IMR-90 (cell line): ENCODE data around the gene NPFFR1. TPM values are rescaled to one million over a fixed set of nuclear protein-coding genes. Genes with fewer than 3 reads are reported as not detected.

Experiments used
- ATAC-seq: fragments of 200-7000 bp; cut with Tn5 transposase; 2 replicates; pipeline ENCODE4 v1.9.1; 2020; ENCODE audit warnings: low read depth, mild to moderate bottlenecking, moderate library complexity
- BruUV-seq: library from RNA; stranded (reverse); fragments of 400-500 nt; replicated peaks from 2 replicates; lab custom pipeline; 2021; lab: Mats Ljungman, UMichigan
- CTCF ChIA-PET: fragments of 300-600 bp; formaldehyde crosslinking; extraction: SDS; loops from one replicate; lab custom pipeline; 2021; ENCODE audit warnings: antibody characterized with exemption; lab: Yijun Ruan, JAX
- POLR2A ChIA-PET: fragments of 300-600 bp; sonication (Branson Sonifier 250); formaldehyde crosslinking; loops from one replicate; lab custom pipeline; 2022; ENCODE audit warnings: antibody characterized with exemption; ENCODE audit not compliant: unreplicated experiment; lab: Charles Lee
- DNase-seq: peaks from one replicate; pipeline ENCODE4 v3.0.0; 2013
- H2AFZ ChIP-seq: replicated peaks from 2 replicates; pipeline ENCODE3; 2013; ENCODE audit warnings: low read length, mild to moderate bottlenecking; ENCODE audit not compliant: poor library complexity
- H2AK5ac ChIP-seq: 2 replicates; pipeline ENCODE4 v1.6.1; 2013; ENCODE audit warnings: low read depth, low read length, inconsistent platforms
- H2AK9ac ChIP-seq: replicated peaks from 2 replicates; pipeline ENCODE3; 2013; ENCODE audit warnings: mild to moderate bottlenecking, low read depth, low read length, moderate library complexity; ENCODE audit not compliant: poor library complexity
- H2BK120ac ChIP-seq: 2 replicates; pipeline ENCODE4 v1.6.1; 2013; ENCODE audit warnings: low read depth, low read length, inconsistent platforms
- H2BK15ac ChIP-seq: 3 replicates; pipeline ENCODE4 v1.6.1; 2013; ENCODE audit warnings: low read depth, low read length, inconsistent platforms
- H2BK20ac ChIP-seq: 2 replicates; pipeline ENCODE4 v1.6.1; 2013; ENCODE audit warnings: low read depth, mild to moderate bottlenecking, inconsistent platforms, low read length, moderate library complexity
- H2BK5ac ChIP-seq: 2 replicates; pipeline ENCODE4 v1.6.1; 2013; ENCODE audit warnings: mild to moderate bottlenecking, low read depth, low read length, inconsistent platforms; ENCODE audit not compliant: poor library complexity, severe bottlenecking
- H3K14ac ChIP-seq: replicated peaks from 2 replicates; pipeline ENCODE4 v1.6.1; 2013; ENCODE audit warnings: low read depth, low read length, inconsistent platforms
- H3K18ac ChIP-seq: 2 replicates; pipeline ENCODE4 v1.6.1; 2013; ENCODE audit warnings: low read depth, low read length, control low read depth
- H3K23ac ChIP-seq: 2 replicates; pipeline ENCODE4 v1.6.1; 2013; ENCODE audit warnings: low read depth, low read length, inconsistent platforms
- H3K27ac ChIP-seq: 2 replicates; pipeline ENCODE4 v1.5.1; 2013; ENCODE audit warnings: mild to moderate bottlenecking, control low read depth, low read length; ENCODE audit not compliant: insufficient read depth
- H3K27me3 ChIP-seq: 2 replicates; pipeline ENCODE4 v1.6.1; 2013; ENCODE audit warnings: low read length; ENCODE audit not compliant: control insufficient read depth, insufficient read depth
- H3K36me3 ChIP-seq: 2 replicates; pipeline ENCODE4 v1.6.1; 2013; ENCODE audit warnings: low read length, mixed read lengths; ENCODE audit not compliant: control insufficient read depth, insufficient read depth
- H3K4ac ChIP-seq: 2 replicates; pipeline ENCODE4 v1.6.1; 2013; ENCODE audit warnings: low read depth, low read length, inconsistent platforms
- H3K4me1 ChIP-seq: 2 replicates; pipeline ENCODE4 v1.6.1; 2013; ENCODE audit warnings: low read length, mixed read lengths; ENCODE audit not compliant: control insufficient read depth, insufficient read depth
- H3K4me2 ChIP-seq: 2 replicates; pipeline ENCODE4 v1.6.1; 2013; ENCODE audit warnings: low read depth, mild to moderate bottlenecking, control low read depth, low read length, moderate library complexity
- H3K4me3 ChIP-seq: 2 replicates; pipeline ENCODE4 v1.5.1; 2013; ENCODE audit warnings: low read depth, mild to moderate bottlenecking, control low read depth, low read length, moderate library complexity; ENCODE audit not compliant: insufficient read depth
- H3K56ac ChIP-seq: 2 replicates; pipeline ENCODE4 v1.6.1; 2013; ENCODE audit warnings: low read length, inconsistent platforms; ENCODE audit not compliant: insufficient read depth; ENCODE audit errors: extremely low read depth
- H3K79me1 ChIP-seq, 2 experiments: 2 replicates each; pipeline ENCODE4 v1.6.1; 2013; ENCODE audit warnings: low read length in 2 of 2, inconsistent platforms in 1 of 2, low read depth in 1 of 2
- H3K9ac ChIP-seq: 2 replicates; pipeline ENCODE4 v1.6.1; 2013; ENCODE audit warnings: low read depth, low read length, control low read depth
- H3K9me1 ChIP-seq: 2 replicates; pipeline ENCODE4 v1.6.1; 2013; ENCODE audit warnings: low read length, inconsistent platforms; ENCODE audit not compliant: insufficient read depth
- H3K9me3 ChIP-seq: 2 replicates; pipeline ENCODE4 v1.6.1; 2013; ENCODE audit warnings: low read length; ENCODE audit not compliant: control insufficient read depth, insufficient read depth
- H4K20me1 ChIP-seq: 2 replicates; pipeline ENCODE4 v1.6.1; 2013; ENCODE audit warnings: low read length, inconsistent platforms; ENCODE audit not compliant: insufficient read depth
- H4K5ac ChIP-seq: 2 replicates; pipeline ENCODE4 v1.6.1; 2013; ENCODE audit warnings: mild to moderate bottlenecking, low read depth, low read length, control low read depth
- H4K8ac ChIP-seq, 2 experiments: 2 replicates each; pipeline ENCODE4 v1.6.1; 2013; ENCODE audit warnings: low read depth in 2 of 2, low read length in 2 of 2, control low read depth in 1 of 2, inconsistent platforms in 1 of 2
- H4K91ac ChIP-seq: 2 replicates; pipeline ENCODE4 v1.6.1; 2013; ENCODE audit warnings: low read depth, low read length, inconsistent platforms; ENCODE audit not compliant: insufficient read depth
- MAZ ChIP-seq: IDR thresholded peaks from 2 replicates; pipeline ENCODE4 v1.6.1; 2012; ENCODE audit warnings: low read depth, mild to moderate bottlenecking, low read length, improper control_type of control experiment, moderate library complexity, borderline replicate concordance
- WGBS, 2 experiments: methylation state at CpG; one replicate each; pipeline versions ENCODE4 v1.1.5 to v1.1.7; 2013; ENCODE audit warnings: missing lambda C conversion rate in 2 of 2; ENCODE audit not compliant: insufficient read length in 1 of 2; ENCODE audit errors: extremely low coverage in 2 of 2; 5-methylcytosine and 5-hydroxymethylcytosine counted together
- dilution Hi-C: fragments of 300-500 bp; cut with HindIII; formaldehyde crosslinking; loops from one replicate; pipeline ENCODE4 v1.14.3; 2018; ENCODE audit warnings: low sequenced_read_pairs; ENCODE audit not compliant: unreplicated experiment
- in situ Hi-C: fragments of 300-500 bp; cut with MboI; formaldehyde crosslinking; loops from 3 replicates; pipeline ENCODE4 v1.14.3; 2019; ENCODE audit warnings: low sequenced_read_pairs, inconsistent platforms, mixed read lengths
- intact Hi-C: fragments of 100-400 bp; cut with micrococcal nuclease; formaldehyde crosslinking; loops from 2 replicates; pipeline ENCODE4 v1.10.0; 2022
- polyA plus RNA-seq, 3 experiments: library from polyadenylated mRNA; depleted of rRNA; stranded (reverse); fragments of >200 nt; gene quantifications; 2 replicates each; pipeline ENCODE4 v1.2.3, GENCODE V29; 2012; ENCODE audit warnings: low replicate concordance in 1 of 3
- total RNA-seq: library from RNA; depleted of rRNA; stranded (reverse); fragments of >200 nt; gene quantifications from 2 replicates; pipeline ENCODE4 v1.2.3, GENCODE V29; 2012

The NPFFR1 gene
- total and polyA plus RNA-seq, 2 of the 4 experiments (the other 2 are of a cell fraction), result not detected

GRCh38 chr10:70309661-70310060 lies 25.9 kb upstream of the NPFFR1 start:
- Histone ChIP-seq H2AK9ac (no peak overlapping the region), H4K20me1 (no peaks in the 10 kb centered on the region; the same call in 1 of the 2 replicates), H2AK5ac (no peak overlapping the region), H3K79me1 (no peaks in the 10 kb centered on the region), H3K27ac (no peak overlapping the region), H2AFZ (no peak overlapping the region), H2BK15ac (no peak overlapping the region), H3K4ac (no peak overlapping the region), H3K14ac (no peak overlapping the region), H2BK120ac (no peak overlapping the region), H3K27me3 (0 out of 2 replicates have a peak, but pooled peaks cover 2% of the 10 kb centered on the region), H3K36me3 (no peaks in the 10 kb centered on the region), H3K9ac (no peak overlapping the region), H3K56ac (no peak overlapping the region), H4K91ac (no peak overlapping the region), H3K23ac (no peak overlapping the region), H4K8ac (no peak overlapping the region), H3K4me1 (peaks cover 9% of the 10 kb centered on the region; the same call in 1 of the 2 replicates), H3K9me1 (peaks cover 3% of the 10 kb centered on the region; the same call in 1 of the 2 replicates), H3K4me3 (no peak overlapping the region), H4K5ac (no peak overlapping the region), H3K9me3 (no peaks in the 10 kb centered on the region), H3K4me2 (no peak overlapping the region), H2BK20ac (no peak overlapping the region), H3K18ac (no peak overlapping the region), H2BK5ac (no peak overlapping the region)
- intact Hi-C loops, result no loop called here
- dilution Hi-C loops, result no loop called here
- POLR2A ChIA-PET, result no interaction called here
- no peak for ATAC-seq
- no TSS peak for BruUV-seq
- WGBS, 2 experiments, result 100% methylated on average over 5 of the region's 7 CpGs; no CpG with 5 or more reads in 1 of the 2 experiments
- no peak for TF ChIP-seq MAZ
- DNase-seq, result no peak
- CTCF ChIA-PET, result no interaction called here
- in situ Hi-C loops, result no loop called here
